NCI-H1436 (cell line): ENCODE measurements around the gene PRPF40A.

ENCODE experiments used
- DNase-seq: peaks from one replicate; lab custom pipeline; 2025; lab: John Stamatoyannopoulos, UW

The PRPF40A gene

DNA sequence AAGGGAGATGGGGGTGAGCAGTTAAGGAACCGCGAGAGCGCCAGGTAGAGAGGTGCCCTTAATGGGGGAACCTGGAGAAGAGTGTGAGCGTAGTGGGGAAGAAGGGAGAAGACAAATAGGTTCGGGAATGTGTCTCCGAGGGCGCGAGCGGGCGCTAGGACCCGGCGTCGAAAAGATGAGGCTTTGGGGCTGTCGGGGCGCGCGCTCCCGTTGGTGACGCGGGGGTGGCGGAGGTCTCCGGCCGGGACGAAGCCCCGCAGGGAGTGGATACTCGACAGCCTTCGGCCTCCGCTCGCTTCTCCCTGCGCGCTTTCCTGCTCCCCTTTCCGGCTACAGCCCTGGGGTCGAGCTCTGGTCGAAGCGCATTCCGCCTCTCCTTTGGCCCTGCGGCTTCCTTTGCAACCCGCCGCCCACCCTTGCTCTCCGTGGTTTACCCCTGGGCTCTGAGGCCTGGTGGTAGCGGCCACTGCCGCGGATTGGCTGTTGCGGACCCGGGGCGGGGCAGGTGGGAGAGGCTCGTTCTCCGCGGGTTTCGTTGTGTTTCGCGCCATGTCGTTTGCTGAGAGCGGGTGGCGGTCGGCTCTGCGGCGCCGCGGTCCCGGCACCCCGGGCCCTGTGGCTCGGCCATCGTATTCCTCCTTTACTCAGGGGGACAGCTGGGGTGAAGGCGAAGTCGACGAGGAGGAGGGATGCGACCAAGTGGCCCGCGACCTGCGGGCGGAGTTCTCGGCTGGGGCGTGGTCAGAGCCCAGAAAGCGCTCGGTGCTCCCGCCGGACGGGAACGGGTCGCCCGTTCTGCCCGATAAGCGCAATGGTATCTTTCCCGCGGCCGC, 1.0 kb upstream of the PRPF40A start, which contains the start of gene ARL6IP6:
Gene ARL6IP6, plus strand, starts transcription at position 545 of the 833 bp plus-strand sequence. Its CDS starts 5 bp downstream, at position 550.
- DNase-seq, result peak; percentile 91

DNA sequence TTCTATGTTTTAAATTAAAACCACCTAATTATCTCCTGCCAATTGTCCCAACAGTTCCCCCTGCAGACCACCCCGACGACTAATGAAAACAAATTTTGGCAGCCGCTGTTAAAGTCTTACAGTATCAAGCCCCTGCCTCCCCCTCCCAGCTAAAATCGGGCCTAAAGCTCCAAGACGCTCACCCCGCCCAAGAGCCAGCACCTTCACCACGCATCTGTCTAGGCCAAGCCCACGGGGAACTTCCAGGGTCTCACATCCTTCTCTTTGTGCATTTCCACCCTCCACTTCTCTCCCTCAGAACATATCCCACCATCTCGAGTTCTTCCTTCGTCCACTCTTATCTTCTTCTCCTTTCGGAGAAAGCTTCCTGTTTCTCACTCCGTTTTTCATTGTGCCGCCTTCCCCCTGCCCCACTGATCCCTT, 445 bp downstream of the PRPF40A start:
- DNase-seq, result no peak

DNA sequence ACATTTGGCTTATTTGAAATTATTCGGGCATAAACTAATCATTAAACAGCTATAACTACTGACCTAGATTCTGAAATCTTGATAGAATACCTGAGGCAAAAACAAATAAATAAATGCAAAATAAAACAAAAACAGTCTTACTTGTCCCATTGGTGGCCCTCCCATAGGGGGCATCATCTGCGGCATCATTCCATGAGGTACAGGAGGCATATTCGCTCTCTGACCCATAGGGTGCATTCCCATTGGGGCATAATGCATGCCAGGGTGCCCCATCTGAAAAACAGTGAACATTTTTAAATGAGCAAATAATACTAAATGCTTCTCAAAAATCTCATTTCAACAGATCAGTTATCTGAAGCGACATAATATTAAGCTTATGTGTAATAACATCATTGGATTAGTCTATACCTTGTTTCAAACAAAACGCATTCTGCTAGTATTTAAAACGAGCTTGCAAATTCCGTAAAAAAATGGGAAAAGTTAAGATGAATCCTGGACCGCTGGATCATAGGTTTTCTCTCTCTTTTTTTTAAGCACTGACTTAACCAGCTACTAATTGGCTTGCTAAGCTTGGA, 1.3 kb downstream of the PRPF40A start:
- peak; percentile 25 for DNase-seq

DNA sequence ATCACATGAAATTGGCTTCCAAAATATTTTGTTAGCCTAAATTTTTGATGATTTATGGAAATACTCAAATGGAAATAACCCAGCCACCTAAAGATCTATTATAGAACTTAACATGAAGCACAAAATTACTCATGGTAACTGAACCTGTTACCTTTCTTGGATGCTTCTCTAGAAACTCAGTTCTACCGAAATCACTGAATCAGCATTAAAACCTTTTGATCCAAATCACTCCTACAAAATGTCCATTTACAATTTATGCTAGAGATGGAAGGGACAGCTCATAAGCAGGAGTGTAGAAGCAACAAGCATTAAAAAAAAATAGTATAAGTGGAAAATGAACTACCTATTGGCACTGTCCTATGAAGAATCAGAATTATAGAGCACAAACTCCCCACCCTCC, 2.1 kb downstream of the PRPF40A start:
- no peak for DNase-seq

DNA sequence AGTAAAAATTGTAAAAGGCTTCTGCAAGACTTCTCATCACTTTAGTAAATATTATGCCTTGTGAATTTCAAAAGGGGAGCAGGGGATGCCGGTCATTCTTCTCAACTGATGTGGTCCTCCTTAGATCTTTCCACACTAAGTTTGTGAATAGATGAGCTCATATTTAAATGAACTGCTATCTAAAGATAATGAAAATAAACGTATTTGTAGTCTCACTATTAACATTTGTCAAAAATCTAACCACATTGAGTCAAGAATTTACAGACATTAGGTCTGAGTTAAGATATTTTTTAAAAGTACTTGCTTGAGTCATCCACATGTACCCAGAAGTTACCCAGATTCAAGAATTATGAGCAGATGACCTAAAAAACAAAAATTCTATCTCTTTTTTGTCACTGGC, 6.5 kb downstream of the PRPF40A start:
- no peak for DNase-seq

DNA sequence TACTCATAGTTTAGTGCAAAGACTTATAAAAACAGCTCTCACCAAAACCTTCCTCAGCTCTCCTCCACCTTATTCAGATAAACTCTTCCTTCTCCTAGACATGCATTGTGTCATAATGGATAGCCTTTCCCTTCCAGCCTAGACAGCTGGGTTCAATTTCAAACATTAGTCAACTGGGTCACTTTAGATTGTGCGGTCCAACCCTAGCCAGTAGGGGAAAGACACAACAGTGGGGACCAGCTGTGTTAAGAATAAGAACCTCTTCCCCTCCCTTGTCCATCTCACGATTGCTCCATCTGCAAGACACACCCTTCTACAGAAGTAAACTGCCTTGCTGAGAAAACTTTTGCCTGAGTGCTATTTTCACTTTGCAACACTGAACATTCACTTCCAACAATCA, 8.5 kb downstream of the PRPF40A start:
- no peak for DNase-seq

DNA sequence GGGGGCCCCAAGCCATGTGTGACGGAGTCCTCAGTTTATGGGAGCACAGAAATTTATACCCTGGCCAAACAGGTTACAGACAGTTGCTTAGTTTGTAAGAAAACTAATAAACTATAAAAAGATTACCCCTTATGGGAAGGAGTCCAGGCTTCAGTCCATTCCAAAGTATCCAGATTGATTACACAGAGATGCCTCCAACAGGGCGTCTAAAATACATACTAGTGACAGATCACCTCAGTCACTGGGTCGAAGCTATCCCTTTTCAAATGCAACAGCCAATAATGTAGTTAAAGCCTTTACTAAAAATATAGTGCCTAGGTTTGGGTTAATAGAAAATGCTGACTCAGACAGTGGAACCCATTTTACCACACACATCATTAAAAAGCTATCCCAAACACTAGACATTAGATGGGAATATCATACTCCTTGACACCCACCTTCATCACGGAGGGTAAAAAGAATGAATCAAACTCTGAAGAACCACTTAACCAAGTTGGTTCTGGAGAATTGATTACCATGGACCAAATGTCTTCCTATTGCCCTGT, 10.7 kb downstream of the PRPF40A start:
- DNase-seq, result no peak

DNA sequence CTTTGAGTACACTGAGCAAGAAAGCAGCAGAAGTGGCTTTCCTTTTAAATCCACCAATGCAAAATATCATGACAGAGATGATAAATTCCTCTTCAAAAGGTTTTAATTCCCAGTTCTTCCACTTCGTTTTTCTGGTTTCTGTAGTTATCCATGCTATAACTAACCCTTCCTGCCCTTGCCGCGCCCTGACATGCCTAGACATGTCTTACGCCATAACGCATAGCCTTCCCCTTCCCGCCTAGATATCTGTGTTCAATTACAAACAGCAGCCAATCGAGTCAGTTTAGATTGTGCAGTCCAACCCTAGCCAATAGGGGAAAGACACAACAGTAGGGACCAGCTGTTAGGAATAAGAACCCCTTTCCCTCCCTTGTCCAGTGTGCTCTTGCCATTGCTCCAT, 16.1 kb downstream of the PRPF40A start:
- DNase-seq, result no peak

DNA sequence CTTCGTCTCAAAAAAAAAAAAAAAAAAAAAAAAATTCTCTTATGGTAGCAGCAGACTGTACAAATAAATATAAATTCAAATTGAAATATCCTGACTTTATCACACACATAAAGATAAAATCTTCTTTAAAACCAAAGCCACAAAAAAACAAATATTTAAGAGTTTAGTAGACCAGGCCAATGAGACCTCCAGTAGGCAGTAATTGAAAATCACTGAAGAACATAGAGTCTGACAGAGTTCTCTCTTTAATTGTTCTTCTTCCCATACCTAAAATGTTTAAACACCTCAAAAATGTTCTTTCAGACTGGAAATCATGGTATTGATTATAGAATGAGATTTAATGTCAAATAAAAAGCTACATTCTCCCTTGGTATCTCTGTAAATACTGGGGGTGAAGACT, 20.8 kb downstream of the PRPF40A start:
- DNase-seq, result no peak

DNA sequence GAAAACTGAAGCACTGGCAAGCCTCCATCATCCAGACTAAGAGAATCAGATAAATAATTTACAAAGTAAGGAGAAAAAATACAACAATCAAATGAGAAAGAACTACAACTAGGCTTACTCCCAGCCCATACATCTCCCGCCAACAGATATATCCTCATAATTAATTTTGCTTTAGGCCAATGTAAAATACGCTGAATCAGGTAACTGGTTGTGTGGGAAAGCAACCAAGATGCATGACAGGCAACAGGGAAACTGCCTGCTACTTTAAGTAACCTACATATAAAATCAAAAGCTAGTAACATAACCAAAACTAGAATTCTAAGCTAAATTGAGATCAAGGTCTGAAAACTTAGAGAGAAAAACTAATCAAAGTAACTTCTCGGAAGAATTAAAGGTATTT, 21.5 kb downstream of the PRPF40A start:
- DNase-seq, result no peak

DNA sequence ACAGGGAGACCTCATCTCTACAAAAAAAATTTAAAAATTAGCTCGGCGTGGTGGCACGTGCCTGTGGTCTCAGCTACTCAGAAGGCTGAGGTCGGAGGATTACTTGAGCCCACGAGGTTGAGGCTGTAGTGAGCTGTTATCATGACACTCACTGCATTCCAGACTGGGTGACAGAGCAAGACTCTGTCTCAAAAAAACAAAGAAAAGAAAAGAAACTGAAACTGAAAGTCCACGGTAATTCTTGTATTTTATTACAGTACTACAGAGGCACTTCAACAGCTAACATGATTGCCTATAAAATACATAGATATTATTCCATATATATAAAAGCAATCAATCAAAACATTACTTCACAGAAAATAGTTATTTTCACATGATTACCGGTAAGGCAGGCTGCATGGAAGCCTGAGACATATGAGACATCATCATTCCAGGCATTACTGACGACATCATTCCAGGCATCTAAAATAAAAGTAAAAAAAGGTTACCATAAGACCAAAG, 23.1 kb downstream of the PRPF40A start:
- DNase-seq, result no peak

DNA sequence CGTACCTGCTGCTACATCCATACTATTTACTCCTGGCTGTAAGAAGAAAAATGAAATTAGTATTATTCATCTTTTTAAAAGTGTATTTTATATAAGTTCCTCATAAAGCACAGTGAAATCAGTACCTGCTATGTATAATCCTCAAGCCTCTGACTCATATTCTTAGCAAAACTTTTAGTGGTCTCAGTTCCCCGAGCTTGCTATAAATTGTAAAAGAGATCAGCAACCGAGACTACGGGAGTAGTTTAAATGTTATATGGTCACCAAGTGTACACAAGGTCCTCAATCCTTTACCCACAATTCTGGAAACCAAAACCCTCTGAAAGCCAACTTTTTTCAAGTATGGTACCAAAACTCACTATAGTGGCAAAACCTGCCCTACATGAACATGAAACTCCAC, 24.2 kb downstream of the PRPF40A start:
- DNase-seq, result no peak

DNA sequence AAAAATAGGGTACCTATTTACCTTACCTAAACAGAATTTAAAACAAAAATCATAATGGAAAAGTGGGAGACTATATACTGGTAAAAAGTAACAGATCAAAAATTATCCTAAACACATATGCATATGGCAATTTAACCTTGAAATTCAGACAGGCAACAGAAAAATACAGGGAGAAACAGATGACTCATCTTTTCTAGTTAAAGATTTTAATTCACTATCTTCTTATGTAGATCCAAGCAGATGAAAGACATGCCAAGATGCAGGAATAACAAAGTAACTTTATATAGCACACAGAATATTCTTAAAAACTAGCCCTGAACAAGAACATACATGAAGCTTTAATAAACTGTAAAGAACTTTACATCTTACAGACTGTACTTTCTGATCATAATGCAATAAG, 30.9 kb downstream of the PRPF40A start:
- DNase-seq, result no peak

DNA sequence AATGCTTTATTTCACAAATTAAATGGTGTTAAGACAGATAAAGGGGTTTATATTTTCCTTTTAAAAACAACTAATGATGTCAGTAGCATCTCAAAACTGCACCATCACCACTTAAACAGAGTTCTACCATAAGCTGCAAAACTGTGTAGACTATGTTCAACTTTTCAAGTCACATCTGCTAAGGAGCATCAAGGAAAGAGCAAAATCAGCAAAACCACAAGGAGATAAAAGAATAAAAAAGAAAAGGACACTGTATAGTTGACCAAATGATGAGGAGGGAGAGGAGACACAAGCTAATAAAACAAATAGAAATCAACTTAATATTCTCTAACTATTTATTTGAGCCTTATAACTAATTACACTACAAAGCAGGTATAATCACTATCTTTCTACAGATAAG, 33.9 kb downstream of the PRPF40A start:
- no peak for DNase-seq

DNA sequence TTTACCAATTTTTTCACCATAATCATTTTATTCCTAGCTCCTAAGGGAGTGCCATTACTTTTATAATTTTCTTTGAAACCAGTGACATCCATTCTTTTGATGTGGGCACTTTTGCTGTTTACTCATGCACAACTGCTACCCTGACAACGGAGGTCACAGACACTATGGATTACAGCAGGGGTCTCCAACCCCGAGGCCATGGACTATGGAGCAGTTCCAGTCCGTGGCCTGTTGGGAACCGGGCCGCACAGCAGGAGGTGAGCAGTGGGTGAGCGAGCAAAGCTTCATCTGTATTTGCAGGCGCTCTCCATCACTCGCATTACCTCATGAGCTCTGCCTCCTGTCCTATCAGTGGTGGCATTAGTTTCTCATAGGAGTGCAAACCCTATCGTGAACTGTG, 34.6 kb downstream of the PRPF40A start:
- no peak for DNase-seq

DNA sequence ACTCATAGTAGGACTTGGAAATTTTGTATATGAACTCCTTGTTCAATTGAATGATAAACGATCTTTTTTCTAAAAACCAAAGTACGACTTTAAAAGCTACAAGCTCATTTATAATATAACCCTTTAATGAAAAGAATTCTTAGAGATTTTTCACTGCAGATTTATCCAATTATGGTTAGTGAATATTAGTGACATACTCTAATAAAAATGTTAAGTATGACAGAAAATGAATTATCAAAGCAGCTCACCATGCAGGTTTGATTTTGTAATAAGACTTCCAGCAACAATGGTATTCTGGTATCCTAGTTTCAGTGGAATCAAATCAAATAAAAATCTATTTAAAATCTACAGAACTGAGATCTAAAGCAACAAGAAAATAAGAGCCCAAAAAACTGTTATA, 38.5 kb downstream of the PRPF40A start:
- no peak for DNase-seq

DNA sequence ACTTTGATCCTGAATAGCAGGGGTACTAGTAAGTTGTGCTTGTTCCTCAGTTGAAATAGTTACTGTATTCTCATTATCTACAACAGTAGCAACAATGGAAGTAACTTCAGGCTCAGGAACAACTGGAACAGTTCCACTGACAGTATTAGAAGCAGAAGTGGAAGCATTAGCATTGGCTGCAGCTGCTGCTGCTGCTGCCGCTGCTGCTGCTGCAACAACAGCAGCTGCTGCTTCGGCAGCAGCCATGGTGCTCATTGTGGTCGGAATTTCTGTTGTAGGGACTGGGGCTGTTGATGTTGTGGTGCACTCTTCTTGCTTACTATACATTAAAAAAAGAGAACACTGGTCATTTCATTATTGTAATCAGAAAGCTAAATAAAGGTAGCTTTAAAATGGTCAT, 40.8 kb downstream of the PRPF40A start:
- DNase-seq, result no peak

DNA sequence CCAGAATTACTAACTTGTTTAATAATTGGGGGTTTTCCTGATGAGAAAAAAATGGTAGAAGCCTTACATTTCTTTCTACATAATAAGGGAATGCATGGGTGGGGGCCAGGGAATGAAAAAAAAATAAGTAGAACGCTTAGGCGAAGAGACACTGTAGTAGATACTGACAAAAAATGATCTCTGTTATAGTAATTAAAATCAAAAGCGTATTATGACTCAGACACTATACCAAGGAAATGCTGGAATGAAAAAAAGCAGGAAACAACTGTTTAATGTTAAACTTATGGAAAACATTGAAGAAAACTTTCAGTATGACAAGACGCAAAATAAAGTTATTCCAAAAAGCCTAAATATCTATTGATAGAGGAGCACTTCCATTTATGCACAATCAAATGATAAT, 42.9 kb downstream of the PRPF40A start:
- DNase-seq, result no peak

DNA sequence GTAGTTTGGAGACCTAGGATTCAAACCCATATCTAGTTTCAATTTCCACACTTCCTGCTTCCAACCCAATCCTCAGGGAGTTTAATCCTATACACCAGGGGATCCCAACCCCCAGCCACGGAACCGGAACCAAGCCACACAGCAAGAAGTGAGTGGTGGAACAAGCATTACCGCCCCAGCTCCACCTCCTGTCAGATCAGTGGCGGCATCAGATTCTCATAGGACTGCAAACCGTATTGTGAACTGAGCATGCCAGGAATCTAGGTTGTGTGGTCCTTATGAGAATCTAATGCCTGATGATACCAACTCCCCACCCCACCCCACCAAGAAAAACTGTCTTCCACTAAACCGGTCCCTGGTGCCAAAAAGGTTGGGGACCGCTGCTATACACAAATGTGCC, 52.5 kb downstream of the PRPF40A start:
- DNase-seq, result no peak

DNA sequence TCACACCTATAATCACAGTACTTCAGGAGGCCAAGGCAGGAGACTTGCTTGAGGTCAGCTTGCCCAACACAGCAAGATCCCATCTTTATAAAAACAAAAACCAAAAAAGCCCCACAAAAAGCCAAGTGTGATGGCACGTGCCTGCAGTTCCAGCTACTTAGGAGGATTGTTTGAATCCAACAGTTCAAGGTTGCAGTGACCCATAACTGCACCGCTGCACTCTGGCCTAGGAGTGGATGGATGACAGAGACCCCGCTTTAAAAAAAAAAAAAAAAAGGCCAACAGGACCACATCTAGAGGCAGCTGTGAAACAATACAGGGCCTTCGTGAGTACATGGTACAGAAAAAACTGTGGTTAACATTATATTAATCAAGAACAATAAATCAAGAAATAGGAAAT, 56.2 kb downstream of the PRPF40A start:
- no peak for DNase-seq

DNA sequence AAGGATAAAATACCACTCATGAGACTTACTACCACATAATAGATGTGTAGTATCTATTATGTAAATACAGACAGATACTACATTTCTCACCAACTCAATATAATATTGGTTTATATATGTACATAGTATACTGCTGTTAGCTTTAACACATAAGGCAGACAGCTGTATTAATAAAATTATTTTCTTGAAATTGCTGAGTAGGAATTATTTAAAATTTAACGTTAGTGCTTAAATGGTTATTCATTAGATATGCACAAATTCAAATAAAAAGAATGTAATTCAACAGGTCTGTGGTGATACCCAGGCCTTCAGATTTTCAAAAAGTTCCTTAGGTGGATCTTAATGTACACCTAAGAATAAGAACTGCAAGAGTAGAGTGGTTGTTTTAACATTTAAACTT, 59.0 kb downstream of the PRPF40A start:
- DNase-seq, result no peak

DNA sequence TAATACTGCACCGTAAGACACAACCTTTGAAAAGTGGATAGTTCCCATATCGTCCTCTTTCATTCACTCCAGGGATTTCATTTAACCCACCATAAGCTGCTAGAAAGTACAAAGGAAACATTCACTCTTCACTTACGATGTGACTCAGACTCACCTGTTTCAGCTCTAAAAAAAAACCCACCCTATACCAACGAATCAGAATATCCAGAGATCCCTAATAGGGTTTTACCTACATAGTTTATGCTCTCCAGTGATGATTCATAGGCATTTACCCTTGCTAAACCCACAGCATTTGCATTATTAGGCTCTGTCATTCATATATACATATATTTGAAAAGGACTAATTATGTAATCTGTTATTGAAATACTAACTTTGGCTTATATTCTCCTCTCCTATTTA, 60.2 kb downstream of the PRPF40A start:
- no peak for DNase-seq

DNA sequence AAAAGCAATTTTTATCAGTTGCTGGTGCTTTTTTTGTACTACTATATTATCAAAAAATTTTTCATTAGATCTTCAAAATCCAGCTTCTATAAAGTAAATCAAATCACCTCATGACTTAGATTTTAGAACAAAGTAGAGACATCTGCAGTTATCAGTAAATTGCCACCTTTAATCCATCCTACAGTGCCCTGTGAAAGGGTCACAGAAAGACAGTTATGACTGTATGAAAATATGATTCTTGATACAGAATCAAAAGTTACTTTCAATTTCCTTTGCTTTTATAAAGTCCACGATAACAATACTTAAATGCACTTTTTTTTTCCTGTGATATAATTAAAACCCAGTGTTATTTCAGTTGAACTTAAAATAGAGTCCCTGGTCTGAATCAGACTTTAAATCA, 61.4 kb downstream of the PRPF40A start:
- no peak for DNase-seq
